H9 (cell line): ENCODE results near the gene SATB2. TPM values are rescaled to one million over a fixed set of nuclear protein-coding genes. Genes with fewer than 3 reads are reported as not detected.

Source experiments
- DNase-seq: peaks from one replicate; pipeline ENCODE4 v3.0.0-alpha.2; 2017
- H2AFZ ChIP-seq: one replicate; pipeline ENCODE4 v1.6.1; 2013; ENCODE audit warnings: mild to moderate bottlenecking, low read length, control low read depth, moderate library complexity
- H2AK5ac ChIP-seq: 2 replicates; pipeline ENCODE4 v1.6.1; 2013; ENCODE audit warnings: low read length, control low read depth, mixed read lengths; ENCODE audit not compliant: insufficient read length
- H2BK120ac ChIP-seq: one replicate; pipeline ENCODE4 v1.6.1; 2013; ENCODE audit warnings: low read depth, mild to moderate bottlenecking, low read length, control low read depth, inconsistent platforms; ENCODE audit not compliant: poor library complexity, severe bottlenecking
- H2BK12ac ChIP-seq: 2 replicates; pipeline ENCODE4 v1.6.1; 2013; ENCODE audit warnings: low read length, control low read depth, mixed read lengths, low read depth; ENCODE audit not compliant: insufficient read length
- H2BK15ac ChIP-seq: 2 replicates; pipeline ENCODE4 v1.6.1; 2013; ENCODE audit warnings: low read depth, low read length, control low read depth
- H2BK20ac ChIP-seq: one replicate; pipeline ENCODE4 v1.6.1; 2013; ENCODE audit warnings: low read depth, mild to moderate bottlenecking, low read length, control low read depth, inconsistent platforms; ENCODE audit not compliant: poor library complexity, severe bottlenecking
- H2BK5ac ChIP-seq: 2 replicates; pipeline ENCODE4 v1.6.1; 2013; ENCODE audit warnings: low read length, control low read depth, mixed read lengths; ENCODE audit not compliant: insufficient read length
- H3K14ac ChIP-seq: 2 replicates; pipeline ENCODE4 v1.6.1; 2013; ENCODE audit warnings: low read length, control low read depth; ENCODE audit not compliant: insufficient read depth
- H3K18ac ChIP-seq: 2 replicates; pipeline ENCODE4 v1.6.1; 2013; ENCODE audit warnings: low read depth, mild to moderate bottlenecking, mixed read lengths, low read length, control low read depth; ENCODE audit not compliant: insufficient read length
- H3K23ac ChIP-seq: 2 replicates; pipeline ENCODE4 v1.6.1; 2013; ENCODE audit warnings: low read length, control low read depth, mixed read lengths, low read depth; ENCODE audit not compliant: insufficient read length
- H3K23me2 ChIP-seq: 2 replicates; pipeline ENCODE4 v1.6.1; 2013; ENCODE audit warnings: low read depth, mild to moderate bottlenecking, mixed read lengths, low read length, control low read depth; ENCODE audit not compliant: insufficient read length, poor library complexity, severe bottlenecking
- H3K27ac ChIP-seq: 2 replicates; pipeline ENCODE4 v1.5.1; 2013; ENCODE audit warnings: low read length, control low read depth, mixed read lengths, low read depth; ENCODE audit not compliant: insufficient read length
- H3K27me3 ChIP-seq: 2 replicates; pipeline ENCODE4 v1.6.1; 2013; ENCODE audit warnings: low read length, control low read depth, inconsistent platforms; ENCODE audit not compliant: insufficient read depth
- H3K4ac ChIP-seq: 2 replicates; pipeline ENCODE4 v1.6.1; 2013; ENCODE audit warnings: low read depth, mild to moderate bottlenecking, control low read depth, inconsistent platforms, low read length, moderate library complexity
- H3K4me1 ChIP-seq: 2 replicates; pipeline ENCODE4 v1.6.1; 2013; ENCODE audit warnings: low read length, control low read depth, inconsistent platforms; ENCODE audit not compliant: insufficient read depth
- H3K4me2 ChIP-seq: 2 replicates; pipeline ENCODE4 v1.6.1; 2013; ENCODE audit warnings: low read length, control low read depth, mixed read lengths; ENCODE audit not compliant: insufficient read length, insufficient read depth
- H3K56ac ChIP-seq: 2 replicates; pipeline ENCODE4 v1.6.1; 2013; ENCODE audit warnings: low read depth, mild to moderate bottlenecking, mixed read lengths, low read length, control low read depth; ENCODE audit not compliant: insufficient read length
- H3K79me1 ChIP-seq: 2 replicates; pipeline ENCODE4 v1.6.1; 2013; ENCODE audit warnings: low read depth, mild to moderate bottlenecking, moderate library complexity, low read length, control low read depth, inconsistent platforms; ENCODE audit not compliant: insufficient read depth, poor library complexity, severe bottlenecking
- H3K79me2 ChIP-seq: 2 replicates; pipeline ENCODE4 v1.6.1; 2013; ENCODE audit warnings: low read length, control low read depth, inconsistent platforms; ENCODE audit not compliant: insufficient read depth
- H3K9ac ChIP-seq: 2 replicates; pipeline ENCODE4 v1.6.1; 2013; ENCODE audit warnings: low read length, control low read depth, mixed read lengths; ENCODE audit not compliant: insufficient read length; ENCODE audit errors: extremely low read depth
- H3K9me3 ChIP-seq: one replicate; pipeline ENCODE4 v1.6.1; 2013; ENCODE audit warnings: low read depth, low read length, inconsistent platforms; ENCODE audit not compliant: control insufficient read depth
- H3T11ph ChIP-seq: one replicate; pipeline ENCODE4 v1.6.1; 2013; ENCODE audit warnings: mild to moderate bottlenecking, low read length, control low read depth, inconsistent platforms
- H4K20me1 ChIP-seq: one replicate; pipeline ENCODE4 v1.6.1; 2013; ENCODE audit not compliant: control insufficient read depth, insufficient read length, insufficient read depth
- H4K5ac ChIP-seq: 2 replicates; pipeline ENCODE4 v1.6.1; 2013; ENCODE audit warnings: low read depth, mild to moderate bottlenecking, mixed read lengths, low read length, control low read depth; ENCODE audit not compliant: insufficient read length
- H4K8ac ChIP-seq: replicated peaks from 2 replicates; pipeline ENCODE4 v1.6.1; 2013; ENCODE audit warnings: low read length, control low read depth, mixed read lengths, low read depth; ENCODE audit not compliant: insufficient read length
- H4K91ac ChIP-seq: 2 replicates; pipeline ENCODE4 v1.6.1; 2013; ENCODE audit warnings: low read depth, mild to moderate bottlenecking, moderate library complexity, mixed read lengths, low read length, control low read depth; ENCODE audit not compliant: insufficient read length
- H3K27ac Mint-ChIP-seq, 3 experiments: 2 replicates in 2 of 3; 3 replicates in 1 of 3; pipeline ENCODE4 v1.8.0; 2020 to 2021; ENCODE audit warnings: mixed read lengths in 3 of 3, mild to moderate bottlenecking in 1 of 3, moderate library complexity in 1 of 3
- H3K27me3 Mint-ChIP-seq: 2 replicates; pipeline ENCODE4 v1.8.0; 2021; ENCODE audit warnings: low read depth, mild to moderate bottlenecking, moderate library complexity, mixed read lengths
- H3K36me3 Mint-ChIP-seq, 3 experiments: 2 replicates in 2 of 3; 3 replicates in 1 of 3; pipeline ENCODE4 v1.8.0; 2020 to 2021; ENCODE audit warnings: low read depth in 3 of 3, mixed read lengths in 3 of 3; ENCODE audit not compliant: insufficient read depth in 1 of 3
- H3K4me1 Mint-ChIP-seq, 2 experiments: 2 replicates each; pipeline ENCODE4 v1.8.0; 2020; ENCODE audit warnings: mixed read lengths in 2 of 2
- H3K4me3 Mint-ChIP-seq, 2 experiments: 2 replicates in 1 of 2; 3 replicates in 1 of 2; pipeline ENCODE4 v1.8.0; 2020 to 2021; ENCODE audit warnings: mild to moderate bottlenecking in 2 of 2, mixed read lengths in 2 of 2, moderate library complexity in 1 of 2
- H3K9me3 Mint-ChIP-seq, 2 experiments: 2 replicates in 1 of 2; 3 replicates in 1 of 2; pipeline ENCODE4 v1.8.0; 2020; ENCODE audit warnings: mild to moderate bottlenecking in 2 of 2, mixed read lengths in 2 of 2, moderate library complexity in 1 of 2
- CTCF ChIP-seq: fragments of 200-600 bp; sonication (generic); conservative IDR thresholded peaks from 3 replicates; pipeline ENCODE4 v1.8.0; 2021; ENCODE audit warnings: antibody characterized with exemption, mild to moderate bottlenecking
- WGBS: extraction: QIAGEN DNeasy Blood & Tissue Kit; methylation state at CpG from one replicate; pipeline ENCODE4 v1.1.7; 2013; ENCODE audit warnings: missing lambda C conversion rate, low lambda C conversion rate, mixed read lengths; ENCODE audit not compliant: insufficient read length; ENCODE audit errors: extremely low coverage; 5-methylcytosine and 5-hydroxymethylcytosine counted together
- total RNA-seq: library from RNA; stranded (reverse); gene quantifications from 2 replicates; pipeline ENCODE4 v1.2.1, GENCODE V29; 2021

SATB2 gene
- total RNA-seq, 1 experiment from 2014 or later, result 23.8 TPM

- no peak overlapping the region for H4K91ac ChIP-seq
- H4K8ac ChIP-seq, result no peak overlapping the region
- H3K4me3 Mint-ChIP-seq, result no peak overlapping the region
- H3K27me3 Mint-ChIP-seq, result no peaks in the 10 kb centered on the region
- H3K56ac ChIP-seq, result no peak overlapping the region
- peaks cover 8 to 9% of the 10 kb centered on the region in 2 experiments for H3K9me3 Mint-ChIP-seq
- no peak for TF ChIP-seq CTCF
- no peak overlapping the region for H3K23ac ChIP-seq
- H2BK120ac ChIP-seq, result no peak overlapping the region
- no peak overlapping the region for H2AFZ ChIP-seq
- H3K79me2 ChIP-seq, result no peaks in the 10 kb centered on the region
- H3K9me3 ChIP-seq, result no peaks in the 10 kb centered on the region
- no peaks in the 10 kb centered on the region for H4K20me1 ChIP-seq
- no peaks in the 10 kb centered on the region for H3K23me2 ChIP-seq
- H2BK5ac ChIP-seq, result no peak overlapping the region
- H3K4ac ChIP-seq, result no peak overlapping the region
- H3K27ac ChIP-seq, result no peak overlapping the region
- no peak overlapping the region for H3T11ph ChIP-seq
- no peak overlapping the region for H2BK12ac ChIP-seq
- H3K18ac ChIP-seq, result no peak overlapping the region
- H2BK20ac ChIP-seq, result no peak overlapping the region
- H3K9ac ChIP-seq, result no peak overlapping the region
- no peaks in the 10 kb centered on the region for H3K27me3 ChIP-seq
- H3K4me1 Mint-ChIP-seq, result peaks cover 5% of the 10 kb centered on the region in 2 experiments
- no peak for DNase-seq
- H3K4me1 ChIP-seq, result no peaks in the 10 kb centered on the region; the same call in 1 of the 2 replicates
- no peak overlapping the region for H2BK15ac ChIP-seq
- no CpG with 5 or more reads among the region's 7 CpGs for WGBS
- H4K5ac ChIP-seq, result no peak overlapping the region
- no peaks in the 10 kb centered on the region for H3K79me1 ChIP-seq
- H3K14ac ChIP-seq, result no peak overlapping the region
- peaks cover 7 to 9% (median 9%) of the 10 kb centered on the region in 3 experiments for H3K36me3 Mint-ChIP-seq
- no peak overlapping the region for H2AK5ac ChIP-seq
- H3K27ac Mint-ChIP-seq, result no peak overlapping the region
- no peak overlapping the region for H3K4me2 ChIP-seq
Measured at GRCh38 chr2:199257261-199258224, 200.2 kb downstream of the SATB2 start.
